Measurements from ENCODE around the gene CPNE2. TPM values are rescaled to one million over a fixed set of nuclear protein-coding genes. Genes with fewer than 3 reads are reported as not detected.
"Not testable (repeated sequence)": the region's sequence is repeated elsewhere in the genome, so short reads cannot be mapped to it uniquely, and the experiment has no call there.

The CPNE2 gene
- total RNA-seq, 2 donors from 2014 or later = 16.0 to 26.1 TPM

GRCh38 chr16:57185945-57186871, 93.8 kb downstream of the CPNE2 start, which contains the start of the genes PSME3IP1 and RSPRY1:
Gene PSME3IP1 (minus strand): TSS chr16:57186039. CDS start chr16:57173854, 12,185 bp downstream.
Gene RSPRY1 (plus strand): TSS chr16:57186329. CDS start chr16:57204659, 18,330 bp downstream.
- Histone ChIP-seq H3K4me3 (peak within 1 kb of the TSS; percentile 87 to 95), H3K4me1 (peaks cover 0 to 33% of the 10 kb centered on the region in 2 donors), H3K27me3 (no peaks in the 10 kb centered on the region), H3K36me3 (no peaks in the 10 kb centered on the region), H3K27ac (peak within 1 kb of the TSS; percentile 93 to 97), H3K9me3 (no peaks in the 10 kb centered on the region)
- DNase-seq (ENCODE audit: low spot score) = peak; percentile 99
- TF ChIP-seq CTCF (IDR thresholded peaks at IDR 0.05) = no peak

GRCh38 chr16:57186872-57187854, 94.8 kb downstream of the CPNE2 start:
- DNase-seq (ENCODE audit: low spot score) = no peak
- H3K9me3 ChIP-seq = no peaks in the 10 kb centered on the region
- H3K4me1 ChIP-seq = peaks cover 0 to 43% of the 10 kb centered on the region in 2 donors
- peak overlapping the region; percentile 93 to 97 for H3K27ac ChIP-seq
- no peaks in the 10 kb centered on the region for H3K27me3 ChIP-seq
- H3K36me3 ChIP-seq = no peaks in the 10 kb centered on the region
- peak overlapping the region; percentile 73 to 95 for H3K4me3 ChIP-seq
- TF ChIP-seq CTCF (IDR thresholded peaks at IDR 0.05) = no peak

GRCh38 chr16:57187902-57188710, 95.7 kb downstream of the CPNE2 start:
- not testable (repeated sequence) for H3K27me3 ChIP-seq; H3K9me3 ChIP-seq; H3K36me3 ChIP-seq; DNase-seq (ENCODE audit: low spot score)
- peaks cover 0 to 44% of the 10 kb centered on the region in 2 donors for H3K4me1 ChIP-seq
- peak overlapping the region; percentile 93 to 97 for H3K27ac ChIP-seq
- H3K4me3 ChIP-seq = peak overlapping the region in 1 of 2 donors; percentile 95

- no peak for DNase-seq (ENCODE audit: low spot score)
- no peaks in the 10 kb centered on the region for H3K9me3 ChIP-seq
- H3K27me3 ChIP-seq = no peaks in the 10 kb centered on the region
- no peak overlapping the region for H3K4me3 ChIP-seq
- H3K27ac ChIP-seq = no peak overlapping the region
- H3K36me3 ChIP-seq = no peaks in the 10 kb centered on the region
- no peak for TF ChIP-seq CTCF (IDR thresholded peaks at IDR 0.05)
- peaks cover 0 to 44% of the 10 kb centered on the region in 2 donors for H3K4me1 ChIP-seq
These were observed 96.3 kb downstream of the CPNE2 start for GRCh38 chr16:57188711-57189002.

GRCh38 chr16:57189527-57189926, 97.1 kb downstream of the CPNE2 start:
- H3K9me3 ChIP-seq; H3K36me3 ChIP-seq; DNase-seq (ENCODE audit: low spot score); H3K27me3 ChIP-seq; H3K27ac ChIP-seq; H3K4me3 ChIP-seq: not testable (repeated sequence)
- peaks cover 0 to 44% of the 10 kb centered on the region in 2 donors for H3K4me1 ChIP-seq

- Histone ChIP-seq H3K4me3 (no peak overlapping the region), H3K9me3 (no peaks in the 10 kb centered on the region), H3K36me3 (no peaks in the 10 kb centered on the region), H3K4me1 (peaks cover 0 to 38% of the 10 kb centered on the region in 2 donors), H3K27ac (no peak overlapping the region), H3K27me3 (no peaks in the 10 kb centered on the region)
- no peak for DNase-seq (ENCODE audit: low spot score)
- TF ChIP-seq CTCF (IDR thresholded peaks at IDR 0.05) = no peak
These were observed 97.8 kb downstream of the CPNE2 start for GRCh38 chr16:57190136-57190535.

Data from right atrium auricular region (tissue), 2 donors.